HCT116 (cell line): Measurements from ENCODE around the gene TTBK1. TPM values are rescaled to one million over a fixed set of nuclear protein-coding genes. Genes with fewer than 3 reads are reported as not detected.

Experiments
- ATAC-seq: fragments of 200-7000 bp; cut with Tn5 transposase; 2 replicates; pipeline ENCODE4 v1.9.1; 2020; ENCODE audit warnings: mild to moderate bottlenecking, moderate library complexity
- BruUV-seq: library from RNA; stranded (reverse); fragments of 400-500 nt; replicated peaks from 2 replicates; lab custom pipeline; 2021; lab: Mats Ljungman, UMichigan
- CTCF ChIA-PET: fragments of 300-600 bp; sonication (Branson Sonifier 250); formaldehyde crosslinking; loops from one replicate; lab custom pipeline; 2021; ENCODE audit warnings: antibody characterized with exemption; lab: Charles Lee
- POLR2A ChIA-PET: fragments of 300-600, 350-600 bp; sonication (Branson Sonifier 250); formaldehyde crosslinking; loops from one replicate; lab custom pipeline; 2021; ENCODE audit warnings: antibody characterized with exemption; lab: Charles Lee
- RAD21 ChIA-PET, 2 experiments: fragments of 300-600 bp; sonication (Branson Sonifier 250); formaldehyde crosslinking; loops; one replicate each; lab custom pipeline; 2023; ENCODE audit warnings: low total read pairs in 2 of 2; ENCODE audit not compliant: uncharacterized antibody in 2 of 2, unreplicated experiment in 2 of 2, low non-redundant PET in 1 of 2; lab: Charles Lee
- DNase-seq: peaks from one replicate; pipeline ENCODE4 v3.0.0-alpha.2; 2010; ENCODE audit warnings: low read depth, low spot score
- H2AFZ ChIP-seq: fragments of 200-600 bp; shearing (Covaris generic), sonication (generic); 2 replicates; pipeline ENCODE4 v1.6.1; 2017; ENCODE audit warnings: low read depth, mixed run types, mixed read lengths, antibody characterized with exemption, low read length; ENCODE audit not compliant: poor library complexity, severe bottlenecking
- H3K27ac ChIP-seq: 2 replicates; pipeline ENCODE4 v1.5.1; 2012; ENCODE audit warnings: low read depth, low read length
- H3K27me3 ChIP-seq: fragments of 200-600 bp; sonication (generic); 2 replicates; pipeline ENCODE4 v1.6.1; 2016; ENCODE audit warnings: mixed run types, low read length, mixed read lengths; ENCODE audit not compliant: insufficient read depth
- H3K36me3 ChIP-seq, 2 experiments: fragments of 200-500 bp in 1 of 2; fragments of 200-600 bp in 1 of 2; sonication (Bioruptor generic) in 1 of 2; sonication (generic) in 1 of 2; 2 replicates each; pipeline versions ENCODE4 v1.5.1 to v1.6.1; 2014 to 2016; ENCODE audit warnings: low read length in 2 of 2, inconsistent platforms in 1 of 2, mixed read lengths in 1 of 2, mixed run types in 1 of 2; ENCODE audit not compliant: insufficient read depth in 2 of 2, control insufficient read depth in 1 of 2
- H3K4me1 ChIP-seq, 2 experiments: fragments of 200-600 bp in 1 of 2; sonication (generic) in 1 of 2; 2 replicates each; pipeline versions ENCODE4 v1.5.1 to v1.6.1; 2012 to 2017; ENCODE audit warnings: low read length in 2 of 2, inconsistent platforms in 1 of 2, mild to moderate bottlenecking in 1 of 2, mixed read lengths in 1 of 2, mixed run types in 1 of 2, moderate library complexity in 1 of 2; ENCODE audit not compliant: insufficient read depth in 2 of 2, control insufficient read depth in 1 of 2
- H3K4me2 ChIP-seq: fragments of 200-600 bp; sonication (generic); 2 replicates; pipeline ENCODE4 v1.6.1; 2017; ENCODE audit warnings: mixed run types, low read length, mixed read lengths
- H3K4me3 ChIP-seq, 2 experiments: fragments of 200-600 bp in 1 of 2; sonication (generic) in 1 of 2; replicated peaks in 1 of 2; 2 replicates each; pipeline ENCODE4 v1.5.1; 2011 to 2016; ENCODE audit warnings: low read length in 2 of 2, control low read depth in 1 of 2, low read depth in 1 of 2, mild to moderate bottlenecking in 1 of 2, mixed read lengths in 1 of 2, mixed run types in 1 of 2
- H3K79me2 ChIP-seq: fragments of 200-600 bp; sonication (generic); 2 replicates; pipeline ENCODE4 v1.6.1; 2017; ENCODE audit warnings: mild to moderate bottlenecking, mixed run types, low read length, moderate library complexity, mixed read lengths; ENCODE audit not compliant: insufficient read depth
- H3K9ac ChIP-seq: fragments of 200-600 bp; sonication (generic); 2 replicates; pipeline ENCODE4 v1.6.1; 2016; ENCODE audit warnings: low read length, mixed read lengths
- H3K9me2 ChIP-seq: fragments of 200-600 bp; sonication (generic), shearing (Covaris generic); 2 replicates; pipeline ENCODE4 v1.6.1; 2017; ENCODE audit warnings: mixed run types, mild to moderate bottlenecking, moderate library complexity; ENCODE audit not compliant: insufficient read depth
- H3K9me3 ChIP-seq, 2 experiments: fragments of 200-500 bp in 1 of 2; fragments of 200-600 bp in 1 of 2; sonication (Bioruptor generic) in 1 of 2; sonication (generic) in 1 of 2; 2 replicates each; pipeline ENCODE4 v1.6.1; 2014 to 2017; ENCODE audit warnings: low read length in 2 of 2, mixed read lengths in 2 of 2, inconsistent platforms in 1 of 2, low read depth in 1 of 2, mild to moderate bottlenecking in 1 of 2, mixed run types in 1 of 2, moderate library complexity in 1 of 2; ENCODE audit not compliant: control insufficient read depth in 1 of 2, insufficient read depth in 1 of 2
- H4K20me1 ChIP-seq: fragments of 200-600 bp; sonication (generic), shearing (Covaris generic); 2 replicates; pipeline ENCODE4 v1.6.1; 2017; ENCODE audit warnings: mixed run types, mild to moderate bottlenecking, moderate library complexity; ENCODE audit not compliant: insufficient read depth
- CEBPB ChIP-seq: IDR thresholded peaks from 2 replicates; pipeline ENCODE4 v1.6.1; 2012; ENCODE audit warnings: low read depth
- ELF1 ChIP-seq: IDR thresholded peaks from 2 replicates; pipeline ENCODE4 v1.6.1; 2012; ENCODE audit warnings: low read depth, borderline replicate concordance
- EZH2 ChIP-seq: fragments of 200-600 bp; sonication (generic); IDR thresholded peaks from 2 replicates; pipeline ENCODE4 v1.6.1; 2017; ENCODE audit warnings: antibody characterized with exemption, mixed run types
- EZH2phosphoT487 ChIP-seq: fragments of 200-600 bp; IDR thresholded peaks from 2 replicates; pipeline ENCODE4 v1.6.1; 2018; ENCODE audit warnings: antibody characterized with exemption, borderline replicate concordance
- FOSL1 ChIP-seq: IDR thresholded peaks from 2 replicates; pipeline ENCODE4 v1.6.1; 2012; ENCODE audit warnings: low read depth
- JUND ChIP-seq: IDR thresholded peaks from 2 replicates; pipeline ENCODE4 v1.6.1; 2012
- POLR2AphosphoS5 ChIP-seq: IDR thresholded peaks from 2 replicates; pipeline ENCODE4 v1.6.1; 2011; ENCODE audit warnings: mild to moderate bottlenecking, low read depth, low read length, moderate library complexity
- RAD21 ChIP-seq: IDR thresholded peaks from 2 replicates; pipeline ENCODE4 v1.6.1; 2012; ENCODE audit warnings: low read depth, mild to moderate bottlenecking
- SIN3A ChIP-seq: IDR thresholded peaks from 2 replicates; pipeline ENCODE4 v1.6.1; 2012; ENCODE audit warnings: low read depth
- SP1 ChIP-seq: IDR thresholded peaks from 2 replicates; pipeline ENCODE4 v1.6.1; 2012; ENCODE audit warnings: low read depth
- SRF ChIP-seq: IDR thresholded peaks from 2 replicates; pipeline ENCODE4 v1.6.1; 2012; ENCODE audit warnings: low read depth
- YY1 ChIP-seq: IDR thresholded peaks from 2 replicates; pipeline ENCODE4 v1.6.1; 2011; ENCODE audit warnings: low read length, low read depth, moderate library complexity, mild to moderate bottlenecking; ENCODE audit not compliant: insufficient replicate concordance; ENCODE audit errors: extremely low read depth
- intact Hi-C: fragments of 100-400 bp; cut with micrococcal nuclease; formaldehyde crosslinking; loops from 2 replicates; pipeline ENCODE4 v1.10.0; 2022
- total RNA-seq: library from RNA; stranded (reverse); gene quantifications from one replicate; pipeline ENCODE4 v1.2.1, GENCODE V29; 2021; ENCODE audit not compliant: unreplicated experiment

TTBK1 gene
- total RNA-seq, 1 experiment from 2014 or later, result not detected

- POLR2A ChIA-PET, result no interaction called here
- H4K20me1 ChIP-seq, result no peaks in the 10 kb centered on the region
- DNase-seq (no peak), ATAC-seq (no peak)
- H3K4me3 ChIP-seq, result no peak overlapping the region
- H3K36me3 ChIP-seq, result no peaks in the 10 kb centered on the region; a peak in 1 of 4 replicates
- no peak for TF ChIP-seq ELF1
- no peak for TF ChIP-seq RAD21
- TF ChIP-seq JUND, result no peak
- TF ChIP-seq YY1, result no peak
- TF ChIP-seq SRF, result no peak
- no peak for TF ChIP-seq FOSL1
- no peak for TF ChIP-seq SIN3A
- no peak for TF ChIP-seq EZH2
- no peak for TF ChIP-seq EZH2phosphoT487
- no peak for TF ChIP-seq POLR2AphosphoS5
- TF ChIP-seq SP1, result no peak
- no peak for TF ChIP-seq CEBPB
- no peaks in the 10 kb centered on the region for H3K4me1 ChIP-seq
- RAD21 ChIA-PET, result interaction anchor here in 1 of 2 experiments (0.7 kb wide), 1 partner anchor 312 kb away, joined by 3 read pairs; no protein-coding TSS in a partner anchor
- no peaks in the 10 kb centered on the region for H3K27me3 ChIP-seq
- H3K9me3 ChIP-seq, result no peaks in the 10 kb centered on the region
- CTCF ChIA-PET, result no interaction called here
- BruUV-seq, result no TSS peak
- no peak overlapping the region for H3K27ac ChIP-seq
- H3K9me2 ChIP-seq, result no peaks in the 10 kb centered on the region
- H3K9ac ChIP-seq, result no peak overlapping the region
- no peaks in the 10 kb centered on the region for H3K79me2 ChIP-seq
- intact Hi-C loops, result no loop called here
- no peak overlapping the region for H2AFZ ChIP-seq
- no peak overlapping the region for H3K4me2 ChIP-seq
Observed at GRCh38 chr6:43258807-43259686, 15.8 kb downstream of the TTBK1 start.
